SK-N-SH (cell line): ENCODE data around the gene PIPOX. TPM values are rescaled to one million over a fixed set of nuclear protein-coding genes. Genes with fewer than 3 reads are reported as not detected.

Experiments used
- CTCF ChIA-PET: fragments of 300-600, 350-600 bp; formaldehyde crosslinking; extraction: SDS; loops from one replicate; lab custom pipeline; 2021; lab: Yijun Ruan, JAX
- POLR2A ChIA-PET: fragments of 350-600 bp; sonication (Branson Sonifier 250); formaldehyde crosslinking; extraction: SDS; loops from one replicate; lab custom pipeline; 2020; ENCODE audit warnings: antibody characterized with exemption, inconsistent platforms; lab: Yijun Ruan, JAX
- DNase-seq: peaks from one replicate; pipeline ENCODE4 v3.0.0; 2012
- H2AFZ ChIP-seq: fragments of 200-600 bp; sonication (generic); 2 replicates; pipeline ENCODE4 v1.8.1; 2016; ENCODE audit warnings: antibody characterized with exemption, mild to moderate bottlenecking, low read depth
- H3F3A ChIP-seq: fragments of 200-600 bp; sonication (generic); replicated peaks from 2 replicates; pipeline ENCODE3; 2016; ENCODE audit warnings: antibody characterized with exemption, mild to moderate bottlenecking; ENCODE audit not compliant: insufficient read depth
- H3K27ac ChIP-seq, 2 experiments: fragments of 200-500 bp in 1 of 2; fragments of 200-600 bp in 1 of 2; sonication (Bioruptor generic) in 1 of 2; sonication (generic), shearing (Covaris generic) in 1 of 2; 2 replicates each; pipeline versions ENCODE4 v1.5.1 to v1.6.1; 2014 to 2016; ENCODE audit warnings: low read depth in 2 of 2, inconsistent platforms in 1 of 2, low read length in 1 of 2, mild to moderate bottlenecking in 1 of 2, mixed read lengths in 1 of 2
- H3K27me3 ChIP-seq: fragments of 200-600 bp; sonication (generic), shearing (Covaris generic); 2 replicates; pipeline ENCODE4 v1.6.1; 2016; ENCODE audit warnings: mixed run types; ENCODE audit not compliant: insufficient read depth
- H3K36me3 ChIP-seq, 2 experiments: fragments of 200-500 bp in 1 of 2; fragments of 200-600 bp in 1 of 2; sonication (Bioruptor generic) in 1 of 2; sonication (generic) in 1 of 2; replicated peaks in 1 of 2; 2 replicates each; pipeline versions ENCODE3 to v1.5.1; 2014 to 2016; ENCODE audit warnings: low read length in 1 of 2, mild to moderate bottlenecking in 1 of 2; ENCODE audit not compliant: insufficient read depth in 2 of 2, control insufficient read depth in 1 of 2
- H3K4me1 ChIP-seq, 2 experiments: fragments of 200-500 bp in 1 of 2; fragments of 200-600 bp in 1 of 2; sonication (Bioruptor generic) in 1 of 2; sonication (generic), shearing (Covaris generic) in 1 of 2; 2 replicates each; pipeline versions ENCODE4 v1.5.1 to v1.6.1; 2014 to 2016; ENCODE audit warnings: low read depth in 1 of 2, low read length in 1 of 2, mixed run types in 1 of 2; ENCODE audit not compliant: insufficient read depth in 2 of 2, control insufficient read depth in 1 of 2
- H3K4me2 ChIP-seq: fragments of 200-600 bp; sonication (generic), shearing (Covaris generic); 2 replicates; pipeline ENCODE4 v1.6.1; 2017; ENCODE audit warnings: mixed run types
- H3K4me3 ChIP-seq, 2 experiments: fragments of 200-500 bp in 1 of 2; fragments of 200-600 bp in 1 of 2; sonication (Bioruptor generic) in 1 of 2; sonication (generic), shearing (Covaris generic) in 1 of 2; 2 replicates each; pipeline versions ENCODE4 v1.5.1 to v1.8.1; 2014 to 2016; ENCODE audit warnings: low read depth in 2 of 2, inconsistent platforms in 1 of 2, low read length in 1 of 2, mild to moderate bottlenecking in 1 of 2, mixed read lengths in 1 of 2, moderate library complexity in 1 of 2
- H3K79me2 ChIP-seq: fragments of 200-600 bp; sonication (generic); 2 replicates; pipeline ENCODE4 v1.8.1; 2017; ENCODE audit warnings: mild to moderate bottlenecking; ENCODE audit not compliant: insufficient read depth
- H3K9ac ChIP-seq: fragments of 200-600 bp; sonication (generic); 2 replicates; pipeline ENCODE4 v1.6.1; 2017; ENCODE audit warnings: mixed run types
- H3K9me2 ChIP-seq: fragments of 200-600 bp; sonication (generic); 2 replicates; pipeline ENCODE4 v1.6.1; 2017; ENCODE audit warnings: mixed run types
- H3K9me3 ChIP-seq: fragments of 200-600 bp; sonication (generic); 2 replicates; pipeline ENCODE4 v1.6.1; 2017; ENCODE audit warnings: mixed run types, mild to moderate bottlenecking, moderate library complexity
- H4K20me1 ChIP-seq: fragments of 200-600 bp; sonication (generic); 2 replicates; pipeline ENCODE4 v1.6.1; 2017; ENCODE audit warnings: mild to moderate bottlenecking, mixed run types; ENCODE audit not compliant: insufficient read depth
- ELF1 ChIP-seq: IDR thresholded peaks from 2 replicates; pipeline ENCODE4 v1.4.0; 2012
- EP300 ChIP-seq, 2 experiments: IDR thresholded peaks; 2 replicates each; pipeline versions ENCODE4 v1.4.0 to v1.6.1; 2012; ENCODE audit warnings: borderline replicate concordance in 1 of 2, low read depth in 1 of 2, low read length in 1 of 2
- FOXJ3 ChIP-seq: sonication (generic); formaldehyde crosslinking; IDR thresholded peaks from 2 replicates; pipeline ENCODE4 v1.5.1; 2020; ENCODE audit warnings: mild to moderate bottlenecking, missing genetic modification reagents
- FOXM1 ChIP-seq: IDR thresholded peaks from 2 replicates; pipeline ENCODE4 v1.4.0; 2012; ENCODE audit warnings: low read depth, mild to moderate bottlenecking
- GABPA ChIP-seq: IDR thresholded peaks from 2 replicates; pipeline ENCODE4 v1.4.0; 2012; ENCODE audit warnings: low read depth, mild to moderate bottlenecking
- JUND ChIP-seq: IDR thresholded peaks from 2 replicates; pipeline ENCODE4 v1.4.0; 2012
- MXI1 ChIP-seq: IDR thresholded peaks from 2 replicates; pipeline ENCODE4 v1.6.1; 2012; ENCODE audit warnings: mild to moderate bottlenecking, low read depth, low read length, improper control_type of control experiment
- NFIC ChIP-seq: IDR thresholded peaks from 2 replicates; pipeline ENCODE4 v1.4.0; 2012; ENCODE audit warnings: borderline replicate concordance
- POLR2AphosphoS5 ChIP-seq: IDR thresholded peaks from 2 replicates; pipeline ENCODE4 v1.6.1; 2012; ENCODE audit warnings: low read depth, low read length
- RAD21 ChIP-seq: IDR thresholded peaks from 2 replicates; pipeline ENCODE4 v1.6.1; 2012; ENCODE audit warnings: mild to moderate bottlenecking, low read length
- RFX5 ChIP-seq: IDR thresholded peaks from 2 replicates; pipeline ENCODE4 v1.6.1; 2012; ENCODE audit warnings: mild to moderate bottlenecking, improper control_type of control experiment, low read length
- RXRA ChIP-seq: IDR thresholded peaks from 2 replicates; pipeline ENCODE4 v1.4.0; 2012; ENCODE audit warnings: low read depth, mild to moderate bottlenecking, borderline replicate concordance
- SMC3 ChIP-seq: IDR thresholded peaks from 2 replicates; pipeline ENCODE4 v1.6.1; 2012; ENCODE audit warnings: low read depth, low read length, improper control_type of control experiment
- TAF1 ChIP-seq: IDR thresholded peaks from 2 replicates; pipeline ENCODE4 v1.6.1; 2012; ENCODE audit warnings: low read depth, mild to moderate bottlenecking, low read length, moderate library complexity, borderline replicate concordance
- TCF12 ChIP-seq: IDR thresholded peaks from 2 replicates; pipeline ENCODE4 v1.4.0; 2012
- WGBS: methylation state at CpG from one replicate; pipeline ENCODE4 v1.1.6; 2017; ENCODE audit warnings: low lambda C conversion rate; 5-methylcytosine and 5-hydroxymethylcytosine counted together
- polyA plus RNA-seq, 3 experiments: library from polyadenylated mRNA; depleted of rRNA; stranded (reverse); fragments of >200 nt; gene quantifications; 2 replicates each; pipeline ENCODE4 v1.2.3, GENCODE V29; 2012
- TF ChIP-seq, protein P1 (sequence below): IDR thresholded peaks from 2 replicates; pipeline ENCODE4 v1.4.0; 2012; ENCODE audit warnings: low read depth
- TF ChIP-seq, protein P2 (sequence below): IDR thresholded peaks from 2 replicates; pipeline ENCODE4 v1.6.1; 2012; ENCODE audit warnings: mild to moderate bottlenecking, low read depth, low read length, moderate library complexity
- TF ChIP-seq, protein P3 (sequence below): IDR thresholded peaks from 2 replicates; pipeline ENCODE4 v1.4.0; 2012; ENCODE audit warnings: low read depth, borderline replicate concordance
- TF ChIP-seq, protein P4 (sequence below): IDR thresholded peaks from 2 replicates; pipeline ENCODE4; 2012

The PIPOX gene
- polyA plus RNA-seq, 1 of the 3 experiments (the other 2 are of a cell fraction), result 0.31 TPM

DNA sequence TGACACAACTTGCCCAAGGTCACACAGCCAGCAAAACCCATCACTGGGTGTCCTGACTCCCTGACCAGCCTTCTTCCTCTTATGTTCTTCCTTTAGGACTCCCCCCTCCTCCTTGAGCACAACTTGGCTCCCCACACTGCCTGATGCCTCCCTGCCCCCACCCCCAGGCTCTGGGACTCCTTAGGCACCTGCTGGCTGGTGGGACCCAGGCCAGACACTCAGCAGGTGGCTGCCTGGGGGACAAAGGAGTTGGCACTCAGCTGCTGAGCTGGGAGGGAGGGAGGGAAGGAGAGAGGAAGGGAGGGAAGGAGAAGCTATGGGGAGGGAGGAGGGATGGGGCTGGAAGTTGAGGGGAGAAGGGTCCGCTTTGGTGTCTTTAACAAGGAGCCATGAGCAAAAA, 45.1 kb upstream of the PIPOX start:
- Histone ChIP-seq H3K27me3 (peaks cover 5% of the 10 kb centered on the region; the same call in 1 of the 2 replicates), H3K9me3 (no peaks in the 10 kb centered on the region), H3K9ac (no peak overlapping the region), H4K20me1 (no peaks in the 10 kb centered on the region), H3K9me2 (no peaks in the 10 kb centered on the region), H3K79me2 (no peaks in the 10 kb centered on the region), H2AFZ (no peak overlapping the region), H3K4me3 (no peak overlapping the region), H3K4me1 (peaks cover 0 to 41% of the 10 kb centered on the region in 2 experiments; a peak in 1 of 4 replicates), H3K36me3 (no peaks in the 10 kb centered on the region), H3F3A (no peaks in the 10 kb centered on the region), H3K27ac (no peak overlapping the region), H3K4me2 (no peak overlapping the region)
- no peak for DNase-seq
- 35% methylated on average over 1 of the region's 1 CpG for WGBS
- CTCF ChIA-PET, result interaction anchor here (0.9 to 3.4 kb wide), 6 partner anchors 33 to 119 kb away, joined by 3 to 18 read pairs (median 4); no protein-coding TSS in a partner anchor
- no peak for TF ChIP-seq JUND
- TF ChIP-seq, protein P1, sequence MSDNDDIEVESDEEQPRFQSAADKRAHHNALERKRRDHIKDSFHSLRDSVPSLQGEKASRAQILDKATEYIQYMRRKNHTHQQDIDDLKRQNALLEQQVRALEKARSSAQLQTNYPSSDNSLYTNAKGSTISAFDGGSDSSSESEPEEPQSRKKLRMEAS, result no peak
- no peak for TF ChIP-seq TCF12
- no peak for TF ChIP-seq RFX5
- TF ChIP-seq, protein P2, sequence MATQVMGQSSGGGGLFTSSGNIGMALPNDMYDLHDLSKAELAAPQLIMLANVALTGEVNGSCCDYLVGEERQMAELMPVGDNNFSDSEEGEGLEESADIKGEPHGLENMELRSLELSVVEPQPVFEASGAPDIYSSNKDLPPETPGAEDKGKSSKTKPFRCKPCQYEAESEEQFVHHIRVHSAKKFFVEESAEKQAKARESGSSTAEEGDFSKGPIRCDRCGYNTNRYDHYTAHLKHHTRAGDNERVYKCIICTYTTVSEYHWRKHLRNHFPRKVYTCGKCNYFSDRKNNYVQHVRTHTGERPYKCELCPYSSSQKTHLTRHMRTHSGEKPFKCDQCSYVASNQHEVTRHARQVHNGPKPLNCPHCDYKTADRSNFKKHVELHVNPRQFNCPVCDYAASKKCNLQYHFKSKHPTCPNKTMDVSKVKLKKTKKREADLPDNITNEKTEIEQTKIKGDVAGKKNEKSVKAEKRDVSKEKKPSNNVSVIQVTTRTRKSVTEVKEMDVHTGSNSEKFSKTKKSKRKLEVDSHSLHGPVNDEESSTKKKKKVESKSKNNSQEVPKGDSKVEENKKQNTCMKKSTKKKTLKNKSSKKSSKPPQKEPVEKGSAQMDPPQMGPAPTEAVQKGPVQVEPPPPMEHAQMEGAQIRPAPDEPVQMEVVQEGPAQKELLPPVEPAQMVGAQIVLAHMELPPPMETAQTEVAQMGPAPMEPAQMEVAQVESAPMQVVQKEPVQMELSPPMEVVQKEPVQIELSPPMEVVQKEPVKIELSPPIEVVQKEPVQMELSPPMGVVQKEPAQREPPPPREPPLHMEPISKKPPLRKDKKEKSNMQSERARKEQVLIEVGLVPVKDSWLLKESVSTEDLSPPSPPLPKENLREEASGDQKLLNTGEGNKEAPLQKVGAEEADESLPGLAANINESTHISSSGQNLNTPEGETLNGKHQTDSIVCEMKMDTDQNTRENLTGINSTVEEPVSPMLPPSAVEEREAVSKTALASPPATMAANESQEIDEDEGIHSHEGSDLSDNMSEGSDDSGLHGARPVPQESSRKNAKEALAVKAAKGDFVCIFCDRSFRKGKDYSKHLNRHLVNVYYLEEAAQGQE, result no peak
- TF ChIP-seq GABPA, result no peak
- TF ChIP-seq RXRA, result no peak
- TF ChIP-seq TAF1, result no peak
- no peak for TF ChIP-seq EP300 (IDR thresholded peaks at IDR 0.05; ENCODE audit: borderline replicate concordance in 1 of 2, low read depth in 1 of 2, low read length in 1 of 2)
- TF ChIP-seq FOXM1, result no peak
- no peak for TF ChIP-seq ELF1
- TF ChIP-seq, protein P3, sequence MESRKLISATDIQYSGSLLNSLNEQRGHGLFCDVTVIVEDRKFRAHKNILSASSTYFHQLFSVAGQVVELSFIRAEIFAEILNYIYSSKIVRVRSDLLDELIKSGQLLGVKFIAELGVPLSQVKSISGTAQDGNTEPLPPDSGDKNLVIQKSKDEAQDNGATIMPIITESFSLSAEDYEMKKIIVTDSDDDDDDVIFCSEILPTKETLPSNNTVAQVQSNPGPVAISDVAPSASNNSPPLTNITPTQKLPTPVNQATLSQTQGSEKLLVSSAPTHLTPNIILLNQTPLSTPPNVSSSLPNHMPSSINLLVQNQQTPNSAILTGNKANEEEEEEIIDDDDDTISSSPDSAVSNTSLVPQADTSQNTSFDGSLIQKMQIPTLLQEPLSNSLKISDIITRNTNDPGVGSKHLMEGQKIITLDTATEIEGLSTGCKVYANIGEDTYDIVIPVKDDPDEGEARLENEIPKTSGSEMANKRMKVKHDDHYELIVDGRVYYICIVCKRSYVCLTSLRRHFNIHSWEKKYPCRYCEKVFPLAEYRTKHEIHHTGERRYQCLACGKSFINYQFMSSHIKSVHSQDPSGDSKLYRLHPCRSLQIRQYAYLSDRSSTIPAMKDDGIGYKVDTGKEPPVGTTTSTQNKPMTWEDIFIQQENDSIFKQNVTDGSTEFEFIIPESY, result no peak
- no peak for TF ChIP-seq RAD21
- no peak for TF ChIP-seq NFIC
- TF ChIP-seq FOXJ3 (CRISPR knock-in tag), result no peak
- TF ChIP-seq POLR2AphosphoS5, result no peak
- TF ChIP-seq, protein P4, sequence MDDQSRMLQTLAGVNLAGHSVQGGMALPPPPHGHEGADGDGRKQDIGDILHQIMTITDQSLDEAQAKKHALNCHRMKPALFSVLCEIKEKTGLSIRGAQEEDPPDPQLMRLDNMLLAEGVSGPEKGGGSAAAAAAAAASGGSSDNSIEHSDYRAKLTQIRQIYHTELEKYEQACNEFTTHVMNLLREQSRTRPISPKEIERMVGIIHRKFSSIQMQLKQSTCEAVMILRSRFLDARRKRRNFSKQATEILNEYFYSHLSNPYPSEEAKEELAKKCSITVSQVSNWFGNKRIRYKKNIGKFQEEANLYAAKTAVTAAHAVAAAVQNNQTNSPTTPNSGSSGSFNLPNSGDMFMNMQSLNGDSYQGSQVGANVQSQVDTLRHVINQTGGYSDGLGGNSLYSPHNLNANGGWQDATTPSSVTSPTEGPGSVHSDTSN, result no peak
- no peak for TF ChIP-seq MXI1
- TF ChIP-seq SMC3, result no peak
- POLR2A ChIA-PET, result no interaction called here
